A549 (cell line): ENCODE results near the gene SLC27A6.

Source experiments
- CTCF ChIP-seq: fragments of >200 bp; sonication (Bioruptor Twin); formaldehyde crosslinking; IDR thresholded peaks from 3 replicates; pipeline ENCODE4 v1.5.1; 2016
- E2F6 ChIP-seq: IDR thresholded peaks from 2 replicates; pipeline ENCODE4 v1.6.1; 2012; ENCODE audit warnings: low read depth, borderline replicate concordance
- ELK1 ChIP-seq: fragments of 150-350 bp; IDR thresholded peaks from 2 replicates; pipeline ENCODE4 v1.6.1; 2014; ENCODE audit warnings: low read depth, mild to moderate bottlenecking, low read length
- EP300 ChIP-seq, 2 experiments: fragments of >200 bp; sonication (Bioruptor Twin); formaldehyde crosslinking; IDR thresholded peaks; 2 replicates in 1 of 2; 3 replicates in 1 of 2; pipeline ENCODE4 v1.6.1; 2016 to 2017
- HDAC2 ChIP-seq: fragments of 200-600 bp; sonication (generic); IDR thresholded peaks from 2 replicates; pipeline ENCODE4 v1.6.1; 2016
- JUN ChIP-seq, 2 experiments: fragments of >200 bp; sonication (Bioruptor Twin); formaldehyde crosslinking; IDR thresholded peaks; 2 replicates in 1 of 2; 3 replicates in 1 of 2; pipeline ENCODE4 v1.6.1; 2016 to 2017
- MYC ChIP-seq: IDR thresholded peaks from 2 replicates; pipeline ENCODE4 v1.6.1; 2012; ENCODE audit warnings: mild to moderate bottlenecking, inconsistent platforms, low read length, improper control_type of control experiment, borderline replicate concordance
- NR3C1 ChIP-seq: fragments of >200 bp; sonication (Bioruptor Twin); formaldehyde crosslinking; IDR thresholded peaks from 3 replicates; pipeline ENCODE4 v1.6.1; 2017
- POLR2AphosphoS2 ChIP-seq: conservative IDR thresholded peaks from 2 replicates; pipeline ENCODE4 v1.6.1; 2012; ENCODE audit warnings: low read length, improper control_type of control experiment, inconsistent platforms
- RAD21 ChIP-seq, 2 experiments: fragments of >200 bp in 1 of 2; sonication (Bioruptor Twin) in 1 of 2; formaldehyde crosslinking in 1 of 2; IDR thresholded peaks in 1 of 2; conservative IDR thresholded peaks in 1 of 2; 2 replicates in 1 of 2; 3 replicates in 1 of 2; pipeline ENCODE4 v1.6.1; 2012 to 2018; ENCODE audit warnings: inconsistent platforms in 1 of 2
- RFX5 ChIP-seq: fragments of 450-650 bp; IDR thresholded peaks from 2 replicates; pipeline ENCODE4 v1.7.1; 2014; ENCODE audit warnings: antibody characterized with exemption, mild to moderate bottlenecking, moderate library complexity
- SMC3 ChIP-seq: fragments of >200 bp; sonication (Bioruptor Twin); formaldehyde crosslinking; IDR thresholded peaks from 3 replicates; pipeline ENCODE4 v1.6.1; 2018; ENCODE audit warnings: inconsistent platforms
- USF2 ChIP-seq: fragments of 450-650 bp; IDR thresholded peaks from 2 replicates; pipeline ENCODE4 v1.6.1; 2014; ENCODE audit warnings: antibody characterized with exemption
- ZNF302 ChIP-seq: fragments of 250-450 bp; sonication (Bioruptor Pico); IDR thresholded peaks from 2 replicates; pipeline ENCODE4 v1.9.0; 2021; ENCODE audit warnings: inconsistent platforms, mild to moderate bottlenecking, moderate library complexity

GRCh38 chr5:128956164-128956563 lies 9.1 kb upstream of the SLC27A6 start:
- TF ChIP-seq CTCF (no peak), RFX5 (no peak), RAD21 (conservative IDR thresholded peaks at IDR 0.05 in 1 of 2, IDR thresholded peaks at IDR 0.05 in 1 of 2) (no peak), POLR2AphosphoS2 (no peak), E2F6 (no peak), USF2 (no peak), EP300 (IDR thresholded peaks at IDR 0.05) (no peak), HDAC2 (no peak), ELK1 (no peak), NR3C1 (no peak), ZNF302 (CRISPR knock-in tag) (no peak), JUN (IDR thresholded peaks at IDR 0.05) (no peak), MYC (no peak), SMC3 (no peak)
